Measurements from ENCODE around the gene SSC4D. TPM values are rescaled to one million over a fixed set of nuclear protein-coding genes. Genes with fewer than 3 reads are reported as not detected.

The SSC4D gene
- total and polyA plus RNA-seq, 2 of the 8 experiments (the other 6 are each of a cell fraction or from before 2014, with no cell fraction given): 11.8 to 27.5 TPM

DNA sequence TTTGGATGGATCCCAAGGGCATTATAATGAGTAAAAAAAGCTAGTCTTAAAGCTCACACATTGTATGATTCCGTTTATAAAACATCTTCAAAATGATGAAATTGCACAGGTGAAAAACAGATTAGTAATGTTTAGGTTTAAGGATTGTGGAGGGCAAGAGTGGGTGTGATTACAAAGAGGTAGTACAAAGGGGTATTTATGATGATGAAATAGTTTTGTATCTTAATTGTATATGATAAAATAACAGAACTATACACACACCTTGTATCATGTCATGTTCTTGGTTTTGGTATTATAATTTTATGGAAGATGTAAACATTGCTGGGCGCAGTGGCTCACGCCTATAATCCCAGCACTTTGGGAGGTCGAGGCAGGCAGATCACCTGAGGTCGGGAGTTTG is 2.8 kb upstream of the SSC4D start:
- no peak overlapping the region for H2BK120ac ChIP-seq (replicated peaks; ENCODE audit: low read depth, low read length)
- no peak overlapping the region for H3K4me3 ChIP-seq (ENCODE audit: extremely low read depth in 1 of 4, insufficient read depth in 2 of 4, low read depth in 3 of 4, low read length in 4 of 4)
- H3K23ac ChIP-seq (ENCODE audit: insufficient read length): no peak overlapping the region
- no peaks in the 10 kb centered on the region for H3K79me2 ChIP-seq (ENCODE audit: control insufficient read depth in 1 of 2, insufficient read depth in 2 of 2, low read length in 2 of 2)
- no peaks in the 10 kb centered on the region for H3K9me3 ChIP-seq (ENCODE audit: insufficient read depth in 2 of 2, low read depth in 1 of 2, low read length in 1 of 2)
- no peak overlapping the region for H4K91ac ChIP-seq (replicated peaks; ENCODE audit: insufficient read length, low read length)
- H3K27me3 ChIP-seq (replicated peaks in 1 of 4; ENCODE audit: control insufficient read depth in 3 of 4, extremely low read depth in 1 of 4, insufficient read depth in 3 of 4, low read length in 3 of 4): no peaks in the 10 kb centered on the region
- no peaks in the 10 kb centered on the region for H3K36me3 ChIP-seq (ENCODE audit: control insufficient read depth in 2 of 4, insufficient read depth in 4 of 4, low read length in 3 of 4)
- H2AK5ac ChIP-seq (ENCODE audit: low read depth, low read length): no peak overlapping the region
- H2BK20ac ChIP-seq (ENCODE audit: low read length): no peak overlapping the region
- no peak overlapping the region for H2BK15ac ChIP-seq (ENCODE audit: low read length)
- H3K79me1 ChIP-seq (ENCODE audit: low read depth, low read length): no peaks in the 10 kb centered on the region
- no peak for DNase-seq (ENCODE audit: low read depth in 1 of 2, low spot score in 2 of 2)
- POLR2A ChIA-PET (ENCODE audit: partially characterized antibody): interaction anchor here (1.5 kb wide), 1 partner anchor 12 kb away, joined by 4 read pairs; the partner anchor contains the start of gene ZP3
- no peak overlapping the region for H2BK5ac ChIP-seq (ENCODE audit: low read depth, low read length)
- H2BK12ac ChIP-seq (ENCODE audit: low read depth, low read length): no peak overlapping the region
- H3K4ac ChIP-seq (replicated peaks; ENCODE audit: insufficient read length, low read depth, low read length): no peak overlapping the region
- H3K4me1 ChIP-seq (replicated peaks in 1 of 4; ENCODE audit: control insufficient read depth in 3 of 4, insufficient read depth in 4 of 4, low read length in 3 of 4): peaks cover 0 to 7% (median 1%) of the 10 kb centered on the region in 4 experiments; a peak in 5 of 7 replicates
- no peak overlapping the region for H3K14ac ChIP-seq (ENCODE audit: insufficient read length)
- no peak overlapping the region for H3K27ac ChIP-seq (ENCODE audit: low read depth, low read length)
- H3K18ac ChIP-seq (ENCODE audit: extremely low read depth, low read length): no peak overlapping the region
- no peak overlapping the region for H3K9ac ChIP-seq (replicated peaks in 1 of 4; ENCODE audit: extremely low read depth in 1 of 4, low read depth in 3 of 4, low read length in 3 of 4)
- no peak overlapping the region for H4K5ac ChIP-seq (ENCODE audit: insufficient read length, low read depth, low read length)
- 88% methylated on average over 5 of the region's 5 CpGs; no CpG with 5 or more reads in 1 of the 2 experiments for WGBS, 2 experiments (ENCODE audit: extremely low coverage in 1 of 2, insufficient coverage in 1 of 2, insufficient read length in 1 of 2, insufficient replicate concordance in 2 of 2, low coverage in 1 of 2, low lambda C conversion rate in 2 of 2, missing lambda C conversion rate in 1 of 2)
- H4K20me1 ChIP-seq (replicated peaks in 1 of 2; ENCODE audit: control insufficient read depth in 1 of 2, insufficient read depth in 2 of 2, low read length in 2 of 2): no peaks in the 10 kb centered on the region
- no peak for FAIRE-seq
- H4K8ac ChIP-seq (ENCODE audit: extremely low read depth, insufficient read depth, low read length): no peak overlapping the region
- H2AFZ ChIP-seq (ENCODE audit: low read length): no peak overlapping the region
- CTCF ChIA-PET (ENCODE audit: partially characterized antibody): interaction anchor here (1.4 kb wide), 1 partner anchor 12 kb away, joined by 4 read pairs; no protein-coding TSS in a partner anchor
- no peak overlapping the region for H3K56ac ChIP-seq (replicated peaks; ENCODE audit: insufficient read length, low read depth, low read length)
- H3K4me2 ChIP-seq (ENCODE audit: insufficient read depth in 1 of 2, low read depth in 2 of 2, low read length in 2 of 2): no peak overlapping the region
- H3K23me2 ChIP-seq (ENCODE audit: low read depth, low read length): peaks cover 2% of the 10 kb centered on the region
- TF ChIP-seq RBBP5 (IDR thresholded peaks at IDR 0.05; ENCODE audit: borderline replicate concordance, low read depth, low read length) (no peak), BACH1 (IDR thresholded peaks at IDR 0.05; ENCODE audit: low read length) (no peak), POLR2A (IDR thresholded peaks at IDR 0.05; ENCODE audit: control extremely low read depth in 1 of 2, low read depth in 2 of 2, low read length in 2 of 2) (no peak), KDM1A (IDR thresholded peaks at IDR 0.05; ENCODE audit: borderline replicate concordance, low read length) (no peak), CREB1 (IDR thresholded peaks at IDR 0.05) (no peak), EGR1 (IDR thresholded peaks at IDR 0.05; ENCODE audit: borderline replicate concordance, low read depth, low read length) (no peak), SIRT6 (IDR thresholded peaks at IDR 0.05; ENCODE audit: low read length) (no peak), POLR2AphosphoS5 (IDR thresholded peaks at IDR 0.05; ENCODE audit: low read depth, low read length) (no peak), YY1 (IDR thresholded peaks at IDR 0.05; ENCODE audit: low read depth, low read length) (no peak), RNF2 (IDR thresholded peaks at IDR 0.05; ENCODE audit: borderline replicate concordance, low read depth, low read length, missing control alignments, poor library complexity, severe bottlenecking) (no peak), PHF8 (conservative IDR thresholded peaks at IDR 0.05; ENCODE audit: low read depth, low read length) (no peak)
